COLO668 (cell line): ENCODE measurements around the gene PTGDS.
A peak's percentile ranks its signal among the peaks of the same experiment; 100 is the strongest.

ENCODE experiments used
- DNase-seq: peaks from one replicate; lab custom pipeline; 2025; ENCODE audit not compliant: unreplicated experiment; lab: John Stamatoyannopoulos, UW

PTGDS gene

GRCh38 chr9:137007108-137007815 is 30.0 kb downstream of the PTGDS start:
- DNase-seq: peak; percentile 66

- DNase-seq: no peak
Observed at GRCh38 chr9:137007816-137008270, 30.5 kb downstream of the PTGDS start.

GRCh38 chr9:137008312-137008711 is 31.0 kb downstream of the PTGDS start:
- DNase-seq: no peak

- no peak for DNase-seq
Observed at GRCh38 chr9:137009217-137009616, 31.9 kb downstream of the PTGDS start.

GRCh38 chr9:137009938-137010732 is 32.8 kb downstream of the PTGDS start:
- DNase-seq: peak; percentile 87

GRCh38 chr9:137011156-137011555 is 33.9 kb downstream of the PTGDS start:
- no peak for DNase-seq

- no peak for DNase-seq
Observed at GRCh38 chr9:137011907-137012675, 34.8 kb downstream of the PTGDS start.

- no peak for DNase-seq
Observed at GRCh38 chr9:137012694-137013570, 35.6 kb downstream of the PTGDS start.

GRCh38 chr9:137013571-137013940 is 36.3 kb downstream of the PTGDS start:
- no peak for DNase-seq

GRCh38 chr9:137014166-137014565 is 36.9 kb downstream of the PTGDS start:
- no peak for DNase-seq

- no peak for DNase-seq
Observed at GRCh38 chr9:137014776-137015539, 37.7 kb downstream of the PTGDS start.

- no peak for DNase-seq
Observed at GRCh38 chr9:137015540-137015930, 38.2 kb downstream of the PTGDS start.

GRCh38 chr9:137015976-137016375 is 38.7 kb downstream of the PTGDS start:
- no peak for DNase-seq

- DNase-seq: no peak
Observed at GRCh38 chr9:137016436-137016835, 39.1 kb downstream of the PTGDS start.

GRCh38 chr9:137017071-137017470 is 39.8 kb downstream of the PTGDS start:
- DNase-seq: no peak

- DNase-seq: no peak
Observed at GRCh38 chr9:137017791-137018497, 40.6 kb downstream of the PTGDS start.

GRCh38 chr9:137018761-137019559 is 41.7 kb downstream of the PTGDS start:
- no peak for DNase-seq

- no peak for DNase-seq
Observed at GRCh38 chr9:137019891-137020683, 42.8 kb downstream of the PTGDS start.
